HepG2 (cell line): Measurements from ENCODE around the gene CTDSPL2. TPM values are rescaled to one million over a fixed set of nuclear protein-coding genes. Genes with fewer than 3 reads are reported as not detected.

Experiments
- CEBPG ChIP-seq: IDR thresholded peaks from 2 replicates; pipeline ENCODE4 v1.6.1; 2016
- DMTF1 ChIP-seq: sonication (generic); formaldehyde crosslinking; IDR thresholded peaks from 2 replicates; pipeline ENCODE4 v1.4.0; 2020; ENCODE audit warnings: mild to moderate bottlenecking, missing genetic modification reagents
- HBP1 ChIP-seq: IDR thresholded peaks from 2 replicates; pipeline ENCODE4 v1.6.1; 2016; ENCODE audit warnings: low read depth, control low read depth
- KMT2A ChIP-seq: sonication (generic); formaldehyde crosslinking; IDR thresholded peaks from 2 replicates; pipeline ENCODE4 v1.4.0; 2020; ENCODE audit warnings: missing genetic modification reagents
- NCOA1 ChIP-seq: sonication (generic); formaldehyde crosslinking; IDR thresholded peaks from 2 replicates; pipeline ENCODE4 v1.9.0; 2021; ENCODE audit warnings: missing genetic modification reagents
- PAX8 ChIP-seq: sonication (generic); formaldehyde crosslinking; IDR thresholded peaks from 2 replicates; pipeline ENCODE4 v1.8.0; 2022; ENCODE audit warnings: mild to moderate bottlenecking, missing genetic modification reagents, borderline replicate concordance
- REST ChIP-seq, 2 experiments: IDR thresholded peaks; 2 replicates each; pipeline ENCODE4 v1.6.1; 2011 to 2012; ENCODE audit warnings: low read length in 2 of 2, borderline replicate concordance in 1 of 2, low read depth in 1 of 2, mild to moderate bottlenecking in 1 of 2, moderate library complexity in 1 of 2
- ZBTB26 ChIP-seq: IDR thresholded peaks from 2 replicates; pipeline ENCODE4 v1.6.1; 2016; ENCODE audit warnings: missing compliant biosample characterization, missing genetic modification reagents, borderline replicate concordance
- ZKSCAN1 ChIP-seq: fragments of 150-350 bp; IDR thresholded peaks from 2 replicates; pipeline ENCODE4 v1.6.1; 2014; ENCODE audit warnings: low read length
- ZNF232 ChIP-seq: sonication (generic); formaldehyde crosslinking; IDR thresholded peaks from 2 replicates; pipeline ENCODE4 v1.4.0; 2020; ENCODE audit warnings: missing genetic modification reagents, borderline replicate concordance
- ZNF280D ChIP-seq: sonication (generic); formaldehyde crosslinking; IDR thresholded peaks from 2 replicates; pipeline ENCODE4 v1.5.1; 2020; ENCODE audit warnings: mild to moderate bottlenecking, missing genetic modification reagents
- ZNF34 ChIP-seq: sonication (generic); formaldehyde crosslinking; IDR thresholded peaks from 2 replicates; pipeline ENCODE4 v1.4.0; 2020; ENCODE audit warnings: mild to moderate bottlenecking, missing genetic modification reagents, borderline replicate concordance
- ZNF414 ChIP-seq: sonication (generic); formaldehyde crosslinking; IDR thresholded peaks from 2 replicates; pipeline ENCODE4 v1.5.0; 2020; ENCODE audit warnings: missing genetic modification reagents
- ZNF468 ChIP-seq: sonication (generic); formaldehyde crosslinking; IDR thresholded peaks from 2 replicates; pipeline ENCODE4 v1.8.0; 2022; ENCODE audit warnings: mild to moderate bottlenecking, moderate library complexity, missing genetic modification reagents
- ZNF572 ChIP-seq: sonication (generic); formaldehyde crosslinking; IDR thresholded peaks from 2 replicates; pipeline ENCODE4 v1.5.1; 2020; ENCODE audit warnings: mild to moderate bottlenecking, missing genetic modification reagents
- polyA plus RNA-seq, 8 experiments: library from polyadenylated mRNA; depleted of rRNA in 3 of 8; stranded (reverse) in 7 of 8; unstranded in 1 of 8; fragments of >200 nt; fragmentation: Illumina TruSeq in 4 of 8; extraction: Trizol in 4 of 8; gene quantifications; 2 replicates each; pipeline versions ENCODE4 v1.2.1 to v1.2.3, GENCODE V29; 2011 to 2016; ENCODE audit warnings: low read depth in 4 of 8, missing spikeins in 1 of 8, mixed read lengths in 1 of 8; ENCODE audit not compliant: insufficient read depth in 1 of 8
- total RNA-seq, 5 experiments: library from RNA; depleted of rRNA; stranded (reverse); fragments of >200 nt; fragmentation: Illumina TruSeq; extraction: Trizol; gene quantifications; 2 replicates each; pipeline ENCODE4 v1.2.3, GENCODE V29; 2016; ENCODE audit warnings: low read depth in 1 of 5

CTDSPL2 gene
- total and polyA plus RNA-seq, 2 of the 13 experiments (the other 11 are each of a cell fraction or from before 2014, with no cell fraction given): 37.4 to 56.2 TPM

- TF ChIP-seq ZBTB26 (CRISPR knock-in tag) (no peak), ZNF468 (CRISPR knock-in tag) (no peak), KMT2A (CRISPR knock-in tag) (no peak), DMTF1 (CRISPR knock-in tag) (no peak), ZKSCAN1 (no peak), ZNF572 (CRISPR knock-in tag) (no peak; the same call in 1 of the 2 replicates), HBP1 (CRISPR knock-in tag) (no peak), NCOA1 (no peak), ZNF280D (CRISPR knock-in tag) (no peak), ZNF232 (CRISPR knock-in tag) (no peak), PAX8 (CRISPR knock-in tag) (no peak), CEBPG (CRISPR knock-in tag) (no peak), ZNF414 (CRISPR knock-in tag) (no peak), REST (IDR thresholded peaks at IDR 0.05; ENCODE audit: borderline replicate concordance in 1 of 2, low read depth in 1 of 2, low read length in 2 of 2) (0 out of 4 replicates have a peak, but pooled peaks of 1 of the 2 experiments have one; percentile 20), ZNF34 (CRISPR knock-in tag) (0 out of 2 replicates have a peak, but pooled peaks have one; percentile 56)
These were observed 611 bp downstream of the CTDSPL2 start (continued) for GRCh38 chr15:44427756-44428724.
